ENCODE results near the gene RAD51D. TPM values are rescaled to one million over a fixed set of nuclear protein-coding genes. Genes with fewer than 3 reads are reported as not detected.

The RAD51D gene
- total and polyA plus RNA-seq, 2 donors (not counting 1 experiment from before 2014, with no cell fraction given): 12.6 to 15.6 TPM

DNA sequence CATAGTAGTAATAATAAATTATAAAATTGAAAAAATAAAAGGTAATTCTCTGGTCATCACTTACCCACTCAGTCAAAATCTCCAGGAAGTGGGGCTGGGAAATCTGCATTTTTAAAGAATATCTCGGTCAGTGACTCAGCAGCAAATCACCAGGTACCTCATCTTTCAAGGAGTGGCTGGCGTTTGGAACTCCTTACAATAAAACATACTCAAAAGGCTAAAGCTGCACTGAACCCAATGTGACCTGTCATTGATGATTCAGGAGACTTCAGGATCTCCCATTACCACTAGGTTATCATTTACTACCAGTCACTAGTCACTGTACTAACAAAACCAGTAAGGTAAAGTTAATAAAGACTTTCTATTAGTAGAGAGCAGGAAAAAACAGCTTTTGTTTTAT lies 34.7 kb downstream of the RAD51D start:
- no peaks in the 10 kb centered on the region for H3K27me3 ChIP-seq (ENCODE audit: control insufficient read depth, insufficient read depth, low read length)
- no peak overlapping the region for H3K4me3 ChIP-seq (replicated peaks in 1 of 4; ENCODE audit: control extremely low read depth in 1 of 4, insufficient read depth in 1 of 4, low read depth in 3 of 4, low read length in 4 of 4)
- H3K9me3 ChIP-seq (ENCODE audit: control insufficient read depth, insufficient read depth, low read depth, low read length): no peaks in the 10 kb centered on the region
- H3K79me2 ChIP-seq (ENCODE audit: control insufficient read depth, insufficient read depth, low read length): peaks cover 65% of the 10 kb centered on the region
- no peak overlapping the region for H2AFZ ChIP-seq (ENCODE audit: low read length)
- H3K36me3 ChIP-seq (ENCODE audit: control insufficient read depth, insufficient read depth, low read length): no peaks in the 10 kb centered on the region
- DNase-seq (ENCODE audit: low read depth in 2 of 2): peak; percentile 40 to 83
- no peak for TF ChIP-seq EZH2 (IDR thresholded peaks at IDR 0.05; ENCODE audit: low read length, missing control alignments)
- TF ChIP-seq, protein P1, sequence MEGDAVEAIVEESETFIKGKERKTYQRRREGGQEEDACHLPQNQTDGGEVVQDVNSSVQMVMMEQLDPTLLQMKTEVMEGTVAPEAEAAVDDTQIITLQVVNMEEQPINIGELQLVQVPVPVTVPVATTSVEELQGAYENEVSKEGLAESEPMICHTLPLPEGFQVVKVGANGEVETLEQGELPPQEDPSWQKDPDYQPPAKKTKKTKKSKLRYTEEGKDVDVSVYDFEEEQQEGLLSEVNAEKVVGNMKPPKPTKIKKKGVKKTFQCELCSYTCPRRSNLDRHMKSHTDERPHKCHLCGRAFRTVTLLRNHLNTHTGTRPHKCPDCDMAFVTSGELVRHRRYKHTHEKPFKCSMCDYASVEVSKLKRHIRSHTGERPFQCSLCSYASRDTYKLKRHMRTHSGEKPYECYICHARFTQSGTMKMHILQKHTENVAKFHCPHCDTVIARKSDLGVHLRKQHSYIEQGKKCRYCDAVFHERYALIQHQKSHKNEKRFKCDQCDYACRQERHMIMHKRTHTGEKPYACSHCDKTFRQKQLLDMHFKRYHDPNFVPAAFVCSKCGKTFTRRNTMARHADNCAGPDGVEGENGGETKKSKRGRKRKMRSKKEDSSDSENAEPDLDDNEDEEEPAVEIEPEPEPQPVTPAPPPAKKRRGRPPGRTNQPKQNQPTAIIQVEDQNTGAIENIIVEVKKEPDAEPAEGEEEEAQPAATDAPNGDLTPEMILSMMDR (conservative IDR thresholded peaks at IDR 0.05 in 1 of 2, IDR thresholded peaks at IDR 0.05 in 1 of 2; ENCODE audit: low read depth in 1 of 2, low read length in 2 of 2): no peak
- no peak overlapping the region for H3K27ac ChIP-seq (ENCODE audit: insufficient read depth, low read length)
- no peak overlapping the region for H3K4me2 ChIP-seq (ENCODE audit: extremely low read depth, insufficient read depth, low read length)
- peaks cover 19% of the 10 kb centered on the region for H3K4me1 ChIP-seq (ENCODE audit: control insufficient read depth, extremely low read depth, insufficient read depth, low read length)
- H3K9ac ChIP-seq (ENCODE audit: insufficient read depth, low read length): no peak overlapping the region
- peaks cover 2% of the 10 kb centered on the region for H4K20me1 ChIP-seq (ENCODE audit: control insufficient read depth, extremely low read depth, insufficient read depth, low read length)

DNA sequence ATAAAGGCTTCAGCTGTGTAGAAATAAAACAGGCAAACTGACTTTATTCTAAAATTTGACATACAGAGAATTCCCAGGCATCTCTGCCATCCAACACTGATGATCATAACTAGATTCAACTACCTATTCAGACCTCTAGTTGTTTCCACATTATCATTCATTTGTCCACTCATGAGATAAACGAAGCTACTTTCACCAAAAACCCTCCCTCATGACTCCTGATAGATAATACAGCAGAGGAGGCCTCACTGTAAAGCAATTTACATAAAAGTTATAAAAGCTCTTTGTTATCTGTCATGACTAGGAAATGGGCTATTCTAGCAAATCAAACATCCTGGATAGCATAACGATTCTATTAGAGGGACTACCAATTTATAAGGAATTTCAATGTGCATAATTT lies 36.6 kb downstream of the RAD51D start:
- Histone ChIP-seq H3K9me3 (ENCODE audit: control insufficient read depth, insufficient read depth, low read depth, low read length) (no peaks in the 10 kb centered on the region), H2AFZ (ENCODE audit: low read length) (no peak overlapping the region), H3K79me2 (ENCODE audit: control insufficient read depth, insufficient read depth, low read length) (peaks cover 72% of the 10 kb centered on the region), H3K4me2 (ENCODE audit: extremely low read depth, insufficient read depth, low read length) (no peak overlapping the region), H3K36me3 (ENCODE audit: control insufficient read depth, insufficient read depth, low read length) (no peaks in the 10 kb centered on the region), H3K27ac (ENCODE audit: insufficient read depth, low read length) (no peak overlapping the region), H3K4me3 (replicated peaks in 1 of 4; ENCODE audit: control extremely low read depth in 1 of 4, insufficient read depth in 1 of 4, low read depth in 3 of 4, low read length in 4 of 4) (no peak overlapping the region), H3K9ac (ENCODE audit: insufficient read depth, low read length) (no peak overlapping the region), H4K20me1 (ENCODE audit: control insufficient read depth, extremely low read depth, insufficient read depth, low read length) (peaks cover 2% of the 10 kb centered on the region), H3K4me1 (ENCODE audit: control insufficient read depth, extremely low read depth, insufficient read depth, low read length) (peaks cover 24% of the 10 kb centered on the region), H3K27me3 (ENCODE audit: control insufficient read depth, insufficient read depth, low read length) (no peaks in the 10 kb centered on the region)
- DNase-seq (ENCODE audit: low read depth in 2 of 2): no peak
- TF ChIP-seq, protein P1 (conservative IDR thresholded peaks at IDR 0.05 in 1 of 2, IDR thresholded peaks at IDR 0.05 in 1 of 2; ENCODE audit: low read depth in 1 of 2, low read length in 2 of 2): no peak
- TF ChIP-seq EZH2 (IDR thresholded peaks at IDR 0.05; ENCODE audit: low read length, missing control alignments): no peak

DNA sequence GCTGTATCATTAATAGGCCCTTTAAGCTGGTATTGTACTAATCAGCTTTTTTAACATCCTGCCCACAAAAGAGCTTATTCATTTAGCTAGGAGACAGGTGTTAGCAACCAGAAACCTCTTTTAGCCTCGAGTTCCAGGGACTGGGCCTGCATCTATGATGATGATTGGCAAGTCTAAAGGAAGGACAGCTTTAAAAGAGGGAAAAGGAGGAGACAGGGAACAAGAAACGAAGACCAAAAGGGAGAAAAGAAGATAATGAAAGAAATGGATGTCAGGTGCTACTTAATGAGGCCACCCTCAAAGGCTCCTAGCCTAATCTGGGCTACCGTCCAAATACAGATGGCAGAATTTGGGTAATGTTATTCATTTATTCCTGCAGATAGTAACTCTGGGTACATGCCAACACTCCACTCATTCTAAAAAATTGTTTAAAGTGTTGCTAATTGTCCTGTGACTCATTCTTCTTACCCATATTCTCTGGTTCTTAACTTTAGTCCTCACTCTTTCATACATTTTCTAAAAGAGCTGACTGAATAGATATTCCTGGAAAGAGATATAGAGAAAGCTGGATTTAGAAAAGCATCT lies 37.5 kb downstream of the RAD51D start:
- peak overlapping the region in 1 of 4 experiments; percentile 8 for H3K4me3 ChIP-seq (replicated peaks in 1 of 4; ENCODE audit: control extremely low read depth in 1 of 4, insufficient read depth in 1 of 4, low read depth in 3 of 4, low read length in 4 of 4)
- no peaks in the 10 kb centered on the region for H3K9me3 ChIP-seq (ENCODE audit: control insufficient read depth, insufficient read depth, low read depth, low read length)
- H3K27ac ChIP-seq (ENCODE audit: insufficient read depth, low read length): peak overlapping the region; percentile 11
- H3K4me1 ChIP-seq (ENCODE audit: control insufficient read depth, extremely low read depth, insufficient read depth, low read length): peaks cover 24% of the 10 kb centered on the region
- no peaks in the 10 kb centered on the region for H3K27me3 ChIP-seq (ENCODE audit: control insufficient read depth, insufficient read depth, low read length)
- H4K20me1 ChIP-seq (ENCODE audit: control insufficient read depth, extremely low read depth, insufficient read depth, low read length): peaks cover 2% of the 10 kb centered on the region
- H3K4me2 ChIP-seq (ENCODE audit: extremely low read depth, insufficient read depth, low read length): peak overlapping the region; percentile 72
- peak; percentile 82 to 90 for DNase-seq (ENCODE audit: low read depth in 2 of 2)
- H2AFZ ChIP-seq (ENCODE audit: low read length): no peak overlapping the region
- no peak overlapping the region for H3K9ac ChIP-seq (ENCODE audit: insufficient read depth, low read length)
- H3K79me2 ChIP-seq (ENCODE audit: control insufficient read depth, insufficient read depth, low read length): peaks cover 70% of the 10 kb centered on the region
- H3K36me3 ChIP-seq (ENCODE audit: control insufficient read depth, insufficient read depth, low read length): no peaks in the 10 kb centered on the region
- no peak for TF ChIP-seq EZH2 (IDR thresholded peaks at IDR 0.05; ENCODE audit: low read length, missing control alignments)
- TF ChIP-seq, protein P1 (conservative IDR thresholded peaks at IDR 0.05 in 1 of 2, IDR thresholded peaks at IDR 0.05 in 1 of 2; ENCODE audit: low read depth in 1 of 2, low read length in 2 of 2): no peak

Measured in fibroblast of lung (primary cell).